MM.1S (cell line): ENCODE results near the gene TAS1R1.
"Not testable (repeated sequence)": the region's sequence is repeated elsewhere in the genome, so short reads cannot be mapped to it uniquely, and the experiment has no call there.

Experiments used
- EZH2 ChIP-seq: fragments of 300-600 bp; sonication (generic); optimal IDR thresholded peaks from 2 replicates; pipeline ENCODE3; 2017; ENCODE audit warnings: low read depth, mild to moderate bottlenecking, antibody characterized with exemption, low read length, mixed read lengths
- EZH2phosphoT487 ChIP-seq: fragments of 300-600 bp; sonication (generic); IDR thresholded peaks from 2 replicates; pipeline ENCODE4 v1.6.1; 2018; ENCODE audit warnings: antibody characterized with exemption, low read length
- TF ChIP-seq, protein P1 (sequence below): fragments of 300-600 bp; sonication (generic); IDR thresholded peaks from 2 replicates; pipeline ENCODE4 v1.5.1; 2016; ENCODE audit warnings: antibody characterized with exemption, low read length, mixed read lengths

- TF ChIP-seq, protein P1, sequence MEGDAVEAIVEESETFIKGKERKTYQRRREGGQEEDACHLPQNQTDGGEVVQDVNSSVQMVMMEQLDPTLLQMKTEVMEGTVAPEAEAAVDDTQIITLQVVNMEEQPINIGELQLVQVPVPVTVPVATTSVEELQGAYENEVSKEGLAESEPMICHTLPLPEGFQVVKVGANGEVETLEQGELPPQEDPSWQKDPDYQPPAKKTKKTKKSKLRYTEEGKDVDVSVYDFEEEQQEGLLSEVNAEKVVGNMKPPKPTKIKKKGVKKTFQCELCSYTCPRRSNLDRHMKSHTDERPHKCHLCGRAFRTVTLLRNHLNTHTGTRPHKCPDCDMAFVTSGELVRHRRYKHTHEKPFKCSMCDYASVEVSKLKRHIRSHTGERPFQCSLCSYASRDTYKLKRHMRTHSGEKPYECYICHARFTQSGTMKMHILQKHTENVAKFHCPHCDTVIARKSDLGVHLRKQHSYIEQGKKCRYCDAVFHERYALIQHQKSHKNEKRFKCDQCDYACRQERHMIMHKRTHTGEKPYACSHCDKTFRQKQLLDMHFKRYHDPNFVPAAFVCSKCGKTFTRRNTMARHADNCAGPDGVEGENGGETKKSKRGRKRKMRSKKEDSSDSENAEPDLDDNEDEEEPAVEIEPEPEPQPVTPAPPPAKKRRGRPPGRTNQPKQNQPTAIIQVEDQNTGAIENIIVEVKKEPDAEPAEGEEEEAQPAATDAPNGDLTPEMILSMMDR: not testable (repeated sequence)
- not testable (repeated sequence) for TF ChIP-seq EZH2, EZH2phosphoT487
Measured at GRCh38 chr1:6559161-6559560, 4.1 kb downstream of the TAS1R1 start.
